GM18517 (cell line): ENCODE measurements around the gene WNT5B.
"Not testable (repeated sequence)": the region's sequence is repeated elsewhere in the genome, so short reads cannot be mapped to it uniquely, and the experiment has no call there.

Experiments used
- ATAC-seq: cut with Tn5 transposase; IDR thresholded peaks from one replicate; pipeline ENCODE4 v1.9.1; 2021; ENCODE audit warnings: mild to moderate bottlenecking, moderate library complexity; ENCODE audit not compliant: unreplicated experiment

The WNT5B gene

DNA sequence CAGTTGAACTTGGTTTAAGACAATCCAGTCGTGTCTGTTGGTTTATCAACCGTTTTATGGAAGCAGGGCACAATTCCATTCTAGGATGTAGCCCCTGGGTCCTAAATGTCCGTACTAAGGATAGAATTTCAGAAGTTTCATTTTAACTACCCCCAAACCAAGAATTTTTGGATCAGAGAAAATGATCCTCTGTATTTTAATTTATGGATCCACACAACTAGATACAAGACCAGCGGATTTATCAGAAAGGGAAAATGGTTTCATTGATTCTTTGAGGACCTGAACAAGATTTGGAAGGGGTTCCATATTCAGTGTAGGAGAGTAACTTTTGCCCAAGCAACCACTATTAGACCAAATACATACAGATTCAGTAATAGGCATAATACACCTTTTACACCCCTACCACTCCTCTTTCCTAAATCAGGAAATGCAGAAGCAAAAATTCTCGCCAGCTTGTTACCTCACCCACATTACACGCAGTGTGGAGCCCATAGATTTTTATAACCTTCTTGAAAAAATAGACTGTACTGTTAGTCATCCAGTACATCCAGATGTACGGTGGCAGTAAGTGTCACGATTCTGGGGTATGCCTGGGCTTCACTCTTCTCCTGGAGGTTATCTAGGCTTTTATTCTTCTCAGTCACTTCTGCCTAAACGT is 33.2 kb upstream of the WNT5B start:
- no peak for ATAC-seq

DNA sequence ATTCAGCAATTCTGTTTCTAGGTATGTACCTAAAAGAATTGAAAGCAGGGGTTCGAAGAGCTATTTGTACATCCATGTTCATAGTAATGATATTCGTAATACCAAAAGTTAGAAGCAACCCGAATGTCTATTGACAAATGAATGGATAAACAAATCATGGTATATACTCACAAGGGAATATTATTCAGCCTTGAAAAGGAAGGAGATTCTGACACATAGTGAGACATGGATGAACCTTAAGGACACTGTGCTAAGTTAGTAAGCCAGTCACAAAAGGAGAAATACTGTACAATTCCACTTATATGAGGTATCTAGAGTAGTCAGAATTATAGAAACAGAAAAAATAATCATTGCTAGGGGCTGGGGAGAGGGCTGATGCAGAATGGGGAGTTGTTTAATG is 30.3 kb upstream of the WNT5B start:
- no peak for ATAC-seq

DNA sequence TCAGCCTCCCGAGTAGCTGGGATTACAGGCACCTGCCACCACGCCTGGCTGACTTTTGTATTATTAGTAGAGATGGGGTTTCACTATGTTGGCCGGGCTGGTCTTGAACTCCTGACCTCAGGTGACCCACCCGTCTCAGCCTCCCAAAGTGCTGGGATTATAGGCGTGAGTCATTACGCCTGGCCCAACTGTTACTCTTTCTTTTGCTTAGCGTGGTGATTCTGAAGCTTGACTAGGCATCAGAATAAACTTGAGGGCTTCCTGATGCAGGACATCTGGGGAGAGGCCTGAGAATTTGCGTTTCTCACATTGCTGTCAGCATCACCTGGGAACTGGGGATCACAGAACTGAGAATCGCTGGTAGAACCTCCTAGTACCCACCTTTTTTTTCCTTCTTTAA is 26.3 kb upstream of the WNT5B start:
- ATAC-seq, result not testable (repeated sequence)

GRCh38 chr12:1603269-1603993 is 25.6 kb upstream of the WNT5B start:
- no peak for ATAC-seq

- ATAC-seq, result no peak
These were observed 24.6 kb upstream of the WNT5B start for GRCh38 chr12:1604464-1604863.

GRCh38 chr12:1605129-1606020 is 23.7 kb upstream of the WNT5B start:
- ATAC-seq, result no peak

- ATAC-seq, result peak; percentile 56
These were observed 22.9 kb upstream of the WNT5B start for GRCh38 chr12:1606021-1606622.

DNA sequence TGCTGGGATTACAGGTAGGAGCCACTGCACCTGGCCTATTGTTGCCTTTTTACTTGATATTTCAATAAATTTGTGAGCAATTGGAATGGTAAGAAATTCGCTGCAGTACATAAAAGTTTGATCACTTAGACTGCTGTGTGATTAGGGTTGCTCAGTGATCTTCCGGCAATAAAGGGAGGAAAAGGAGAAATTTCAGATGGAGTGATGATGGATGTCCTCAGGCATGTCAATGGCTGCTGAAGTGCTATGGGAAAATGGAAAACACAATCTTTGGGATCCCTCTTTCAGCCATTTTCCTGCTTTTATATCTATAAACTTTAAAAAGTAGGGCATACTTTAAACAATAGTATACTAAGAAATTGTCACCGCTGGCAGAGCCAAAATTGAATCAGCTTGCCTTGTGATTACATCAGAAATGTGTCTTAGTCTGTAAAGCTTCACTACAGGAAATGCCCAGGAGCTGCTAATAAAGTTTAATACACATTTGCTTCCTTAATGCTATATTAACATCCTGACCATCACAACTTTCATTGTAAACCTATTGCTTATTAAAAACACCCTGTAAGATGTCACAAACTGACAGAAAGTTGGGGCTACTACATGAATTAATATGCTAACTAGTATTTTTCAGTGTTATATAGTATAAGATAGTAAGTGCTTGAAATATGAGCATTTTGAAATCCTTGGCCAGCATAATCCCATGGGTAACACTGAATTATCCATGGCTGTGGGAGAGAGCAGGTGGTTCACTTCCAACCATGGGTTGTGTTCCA is 20.9 kb upstream of the WNT5B start:
- no peak for ATAC-seq

GRCh38 chr12:1608713-1609119 is 20.3 kb upstream of the WNT5B start:
- ATAC-seq, result no peak

- ATAC-seq, result no peak
These were observed 18.9 kb upstream of the WNT5B start for GRCh38 chr12:1610072-1610643.

DNA sequence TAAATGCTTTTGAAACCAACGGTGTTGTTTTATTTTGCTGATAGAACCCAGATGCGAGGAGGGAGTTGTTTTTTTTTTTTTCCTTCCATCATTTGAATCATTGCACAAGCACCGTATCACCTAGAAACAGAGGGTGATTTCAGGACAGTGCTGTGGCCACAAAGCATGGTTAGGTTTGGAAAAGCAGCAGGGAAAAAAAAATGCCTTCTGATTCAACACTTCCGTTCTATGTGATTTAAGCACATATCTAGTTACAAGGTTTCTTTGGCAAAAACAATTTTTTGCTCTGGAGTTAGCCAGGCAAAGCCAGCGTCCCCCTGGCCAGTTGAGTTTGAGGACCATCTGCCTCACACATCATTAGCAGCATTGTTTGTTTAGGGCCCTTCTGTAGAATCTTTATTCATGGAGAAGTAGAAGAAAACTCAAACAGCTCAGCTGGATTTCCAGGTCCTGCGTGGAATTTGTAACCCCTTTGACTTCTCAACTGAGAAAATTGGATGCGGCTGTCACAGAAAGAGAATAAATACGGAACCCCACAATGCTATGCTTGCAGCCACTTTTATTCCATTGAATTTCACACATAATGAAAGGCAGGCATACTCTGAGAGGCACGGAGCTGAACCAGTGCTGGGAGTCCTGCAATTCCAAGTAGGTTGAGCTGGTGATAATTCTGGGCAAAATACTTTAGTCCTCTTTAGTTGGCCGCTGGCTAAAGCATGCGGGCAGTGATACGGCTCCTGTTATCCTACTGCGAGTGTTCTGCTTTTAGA is 17.0 kb upstream of the WNT5B start:
- ATAC-seq, result no peak

GRCh38 chr12:1613860-1614259 is 15.2 kb upstream of the WNT5B start:
- ATAC-seq, result no peak

GRCh38 chr12:1614360-1614759 is 14.7 kb upstream of the WNT5B start:
- ATAC-seq, result no peak

DNA sequence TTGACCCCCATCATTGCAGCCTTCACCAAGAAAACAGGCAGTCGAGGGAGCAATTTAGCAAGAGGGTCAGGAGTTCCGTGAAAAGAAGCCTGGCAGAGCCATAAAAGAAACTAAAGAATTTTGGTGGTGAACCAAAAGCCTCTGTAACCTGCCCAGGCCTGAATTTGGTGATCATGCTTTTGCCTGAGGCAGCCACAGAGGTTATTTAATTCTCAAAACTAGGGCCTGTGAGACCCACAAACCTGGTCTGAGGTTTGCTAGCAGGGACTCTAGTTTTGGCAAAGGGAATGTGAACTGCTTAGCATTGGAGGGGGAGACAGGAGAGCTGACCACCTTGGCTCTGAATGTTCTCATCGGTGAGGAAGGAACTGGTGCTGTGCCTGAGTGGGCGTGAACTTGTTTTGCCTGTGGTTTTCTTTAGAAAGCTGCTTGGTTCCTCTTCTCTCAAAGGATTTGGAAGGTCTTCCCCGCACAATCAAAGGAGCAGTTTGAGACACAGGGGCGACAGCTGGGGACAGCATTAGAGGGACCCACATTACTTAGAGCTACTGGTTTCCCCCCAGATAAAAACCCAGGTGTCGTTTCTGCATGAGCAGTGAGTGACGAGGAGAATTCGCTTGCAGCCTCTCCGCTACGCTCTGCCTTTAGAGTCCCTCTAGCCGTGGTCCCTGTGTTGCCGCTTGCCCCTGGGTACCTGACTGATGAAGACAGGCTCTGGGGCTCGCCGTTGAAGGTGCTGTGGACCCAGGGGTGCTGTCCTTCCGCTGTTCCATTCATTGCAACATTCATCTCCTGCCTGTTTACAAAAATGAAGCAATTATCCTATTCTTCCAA is 12.6 kb upstream of the WNT5B start:
- ATAC-seq, result no peak

DNA sequence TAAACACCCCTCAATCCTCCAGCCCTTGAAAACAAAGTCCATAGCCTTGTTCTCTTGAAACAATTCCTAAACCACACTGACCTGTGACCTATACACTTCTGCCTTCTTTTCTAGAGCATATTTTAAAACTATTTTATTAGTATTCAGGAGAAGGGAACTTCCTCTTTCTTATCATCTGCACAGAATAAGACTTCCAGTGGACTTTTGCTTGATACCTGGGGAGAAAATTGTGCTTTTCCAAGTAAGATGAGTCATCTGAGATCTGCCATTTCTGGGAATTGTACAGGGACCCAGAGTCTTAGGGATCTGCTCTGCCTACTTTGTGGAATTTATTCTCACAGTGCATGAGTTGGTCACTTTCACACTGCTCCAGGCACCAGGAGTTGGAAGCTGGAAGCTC is 10.5 kb upstream of the WNT5B start:
- ATAC-seq, result no peak

- no peak for ATAC-seq
These were observed 9.9 kb upstream of the WNT5B start for GRCh38 chr12:1619159-1619558.

DNA sequence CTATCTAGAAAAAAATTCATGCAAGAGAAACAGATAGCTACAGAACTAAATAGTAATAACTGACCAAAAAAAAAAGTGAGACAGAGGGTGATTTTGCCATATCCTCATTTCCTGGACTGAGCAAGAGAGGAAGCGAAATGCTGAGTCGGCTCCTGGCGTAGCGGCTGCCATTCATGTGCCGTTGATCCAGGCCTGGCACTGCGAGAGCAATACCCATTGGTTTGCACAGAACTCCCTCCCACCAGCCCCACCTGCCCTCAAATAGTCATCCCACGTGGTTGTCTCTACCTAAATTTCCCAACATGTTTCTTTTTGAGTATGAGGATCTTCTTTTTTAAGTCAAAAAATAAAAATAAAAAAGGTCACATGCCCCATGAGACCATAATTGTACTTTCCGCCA is 9.4 kb upstream of the WNT5B start:
- no peak for ATAC-seq

DNA sequence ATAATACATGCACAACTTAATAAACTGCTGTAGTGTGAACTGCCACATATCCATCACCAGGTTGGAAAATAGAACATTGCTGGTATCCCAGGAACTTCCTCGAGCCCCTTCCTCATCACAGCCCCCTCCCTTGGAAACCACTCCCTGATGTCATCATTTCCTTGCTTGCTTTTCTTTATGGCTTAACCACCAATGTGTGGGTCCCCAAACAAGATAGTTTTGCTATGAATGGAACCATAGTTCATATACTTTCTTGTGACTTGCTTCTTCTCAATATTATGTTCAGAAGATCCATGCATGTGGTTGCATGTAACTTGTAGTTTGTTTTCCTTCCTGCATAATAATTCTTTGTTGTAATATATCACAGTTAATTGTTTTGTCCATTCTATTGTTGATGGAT is 8.9 kb upstream of the WNT5B start:
- no peak for ATAC-seq

DNA sequence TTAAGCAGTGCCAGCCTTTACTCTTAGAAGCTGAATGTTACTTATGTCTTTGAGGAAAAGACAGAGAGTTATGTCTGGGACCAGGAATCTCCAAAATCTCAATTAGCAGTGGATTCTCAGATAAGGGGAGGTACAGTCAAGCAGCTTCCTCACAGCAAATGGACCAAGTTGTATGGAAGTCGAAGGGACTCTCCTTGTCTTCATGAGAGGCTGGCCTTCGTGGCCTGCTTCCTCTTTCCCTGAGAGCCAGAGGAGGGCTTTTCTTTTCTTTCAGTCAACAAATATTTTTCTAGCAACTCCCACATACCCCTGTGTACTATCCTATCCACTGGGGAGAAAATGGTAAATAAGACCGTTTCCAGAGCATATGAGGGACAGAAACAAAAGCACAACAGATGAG is 6.6 kb upstream of the WNT5B start:
- ATAC-seq, result no peak
